ENCODE measurements around the gene GAL.

GAL gene

GRCh38 chr11:68659158-68659921, 25.0 kb upstream of the GAL start:
- DNase-seq, result no peak

- DNase-seq, result no peak
Observed at GRCh38 chr11:68660066-68660810, 24.1 kb upstream of the GAL start.

DNA sequence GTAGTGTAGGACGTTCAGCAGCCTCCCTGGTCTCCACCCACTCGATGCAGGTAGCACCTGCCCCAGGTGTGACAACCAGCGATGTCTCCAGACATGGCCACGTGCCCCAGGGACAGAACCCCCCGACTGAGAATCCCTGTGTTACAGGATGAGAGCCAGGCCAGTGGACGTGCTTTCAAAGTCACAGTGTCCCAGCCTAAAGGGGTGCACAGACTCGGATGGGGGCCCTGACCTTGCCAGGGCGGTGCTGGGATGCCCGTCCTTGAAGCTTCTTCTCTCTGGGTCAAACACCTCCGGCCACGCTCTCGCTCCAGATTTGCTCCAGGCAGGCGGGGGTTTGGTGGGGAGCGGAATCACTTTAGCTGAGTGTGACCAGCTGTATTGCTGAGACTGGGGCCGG, 23.3 kb upstream of the GAL start:
- no peak for DNase-seq

GRCh38 chr11:68661697-68662603, 22.4 kb upstream of the GAL start:
- DNase-seq, result no peak

DNA sequence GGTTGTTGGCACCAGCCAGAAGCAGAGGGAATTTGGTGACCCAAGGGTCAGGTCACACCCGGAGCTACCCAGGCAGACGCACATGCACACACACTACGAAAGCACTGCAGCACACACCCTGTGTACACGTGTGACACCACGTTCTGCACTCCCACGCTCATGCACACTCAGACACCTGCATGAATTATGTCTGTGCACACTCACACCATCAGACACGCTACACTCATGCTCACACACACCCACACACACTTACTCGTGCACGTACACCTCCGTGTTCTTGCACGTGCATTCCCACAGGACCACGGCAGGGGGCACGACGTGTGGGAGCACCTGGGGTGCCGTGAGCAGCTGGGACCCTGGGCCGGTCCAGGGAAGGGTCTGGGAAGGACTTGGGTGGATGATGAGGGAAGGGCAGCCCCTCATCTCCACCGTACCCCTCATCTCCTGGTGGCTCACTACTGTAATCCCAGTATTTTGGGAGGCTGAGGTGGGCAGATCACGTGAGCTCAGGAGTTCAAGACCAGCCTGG, 20.8 kb upstream of the GAL start:
- no peak for DNase-seq

- DNase-seq, result no peak
Observed at GRCh38 chr11:68664141-68664540, 20.2 kb upstream of the GAL start.

- no peak for DNase-seq
Observed at GRCh38 chr11:68664906-68665305, 19.4 kb upstream of the GAL start.

GRCh38 chr11:68665436-68665835, 18.9 kb upstream of the GAL start:
- no peak for DNase-seq

DNA sequence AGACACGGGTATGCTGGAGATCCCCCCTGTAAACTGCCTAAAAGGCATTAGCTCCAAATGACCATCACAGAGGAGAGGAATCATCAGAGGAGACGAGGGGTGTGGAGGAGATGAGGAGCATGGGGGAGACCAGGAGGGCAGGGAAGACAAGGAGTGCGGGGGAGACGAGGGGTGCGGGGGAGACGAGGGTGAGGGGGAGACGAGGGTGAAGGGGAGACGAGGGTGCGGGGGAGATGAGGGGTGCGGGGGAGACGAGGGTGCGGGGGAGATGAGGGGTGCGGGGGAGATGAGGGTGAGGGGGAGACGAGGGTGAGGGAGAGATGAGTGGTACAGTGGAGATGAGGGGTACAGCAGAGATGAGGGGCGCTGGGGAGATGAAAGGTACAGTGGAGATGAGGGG, 17.5 kb upstream of the GAL start:
- no peak for DNase-seq

GRCh38 chr11:68667511-68668500, 16.5 kb upstream of the GAL start:
- DNase-seq, result no peak

GRCh38 chr11:68669301-68670090, 14.8 kb upstream of the GAL start:
- no peak for DNase-seq

DNA sequence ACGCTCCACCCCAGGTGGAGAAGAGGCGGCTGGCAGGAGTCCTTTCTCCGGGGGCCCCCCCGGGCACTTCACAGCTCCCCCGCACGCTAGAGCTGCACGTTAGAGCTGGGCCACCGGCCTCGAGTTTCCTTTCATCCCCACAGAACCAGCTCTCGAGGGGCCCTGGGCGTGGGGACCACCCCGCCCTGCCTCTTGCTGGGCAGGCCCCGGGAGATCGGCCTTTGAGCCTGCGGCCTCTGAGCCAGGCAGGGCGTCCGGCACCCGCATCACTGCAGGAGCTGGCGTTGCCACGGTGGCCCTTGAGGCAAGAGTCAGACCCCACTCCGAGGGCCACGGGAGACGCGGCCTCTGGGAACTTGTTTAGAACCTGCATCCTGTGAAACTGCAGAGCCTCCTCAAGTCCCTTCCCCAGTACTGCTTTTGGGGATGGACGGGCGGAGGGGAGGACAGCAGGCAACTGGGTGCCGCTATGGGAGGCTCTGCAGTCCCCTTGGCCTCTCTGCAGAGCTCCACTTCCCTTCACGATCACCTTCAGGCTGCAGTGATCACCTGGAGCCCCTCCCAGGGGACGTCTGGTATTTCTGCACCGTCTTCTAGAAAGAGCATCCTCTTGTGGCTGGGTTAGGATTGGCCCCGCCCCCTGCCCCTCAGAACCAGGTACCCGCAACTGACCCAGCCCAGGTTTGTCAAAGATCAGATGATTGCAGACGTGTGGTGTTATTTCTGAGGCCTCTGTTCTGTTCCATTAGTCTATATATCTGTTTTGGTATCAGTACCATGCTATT, 13.9 kb upstream of the GAL start:
- no peak for DNase-seq

DNA sequence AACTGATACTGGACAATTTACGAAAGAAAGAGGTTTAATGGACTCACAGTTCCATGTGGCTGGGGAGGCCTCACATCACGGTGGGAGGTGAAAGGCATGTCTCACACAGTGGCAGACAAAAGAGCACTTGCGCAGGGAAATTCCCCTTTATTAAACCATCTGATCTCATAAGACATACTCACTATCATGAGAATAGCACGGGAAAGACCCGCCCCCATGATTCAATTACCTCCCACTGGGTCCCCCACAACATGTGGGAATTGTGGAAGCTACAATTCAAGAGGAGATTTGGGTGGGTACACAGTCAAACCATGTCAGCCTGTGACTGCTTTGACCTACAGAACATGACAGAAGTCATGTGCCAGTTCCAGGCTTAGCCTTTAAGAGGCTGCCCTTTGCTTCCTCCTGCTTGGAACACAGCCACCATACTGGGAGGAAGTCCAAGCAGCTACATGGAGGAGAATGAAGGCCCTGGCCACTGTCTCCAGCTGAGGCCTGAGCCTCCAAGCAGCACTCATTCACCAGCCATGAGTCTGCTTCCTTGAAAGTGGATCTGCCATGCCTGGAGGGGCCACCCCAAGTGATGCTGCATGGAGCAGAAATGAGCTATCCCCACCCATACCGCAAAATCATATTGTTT, 10.9 kb upstream of the GAL start:
- DNase-seq, result no peak

DNA sequence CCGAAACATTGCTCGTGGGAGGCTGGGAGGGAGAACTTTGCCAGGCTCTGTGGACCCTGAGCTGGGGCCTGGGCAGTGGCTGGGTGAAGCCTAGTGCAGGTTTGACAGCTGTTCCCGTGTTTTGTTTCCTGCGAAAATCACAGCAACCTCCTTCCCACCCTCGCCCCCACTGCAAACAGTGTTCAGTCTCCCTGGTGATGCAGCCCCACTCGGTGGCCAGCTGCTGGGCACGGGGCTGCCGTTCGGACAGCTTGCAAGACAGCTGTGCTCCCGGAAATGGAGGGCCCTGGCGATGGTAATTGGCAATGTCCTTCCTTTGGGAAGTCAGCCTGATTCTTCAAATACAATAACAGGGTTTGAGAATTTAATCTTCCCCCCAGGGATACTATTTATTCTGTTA, 10.4 kb upstream of the GAL start:
- DNase-seq, result no peak

DNA sequence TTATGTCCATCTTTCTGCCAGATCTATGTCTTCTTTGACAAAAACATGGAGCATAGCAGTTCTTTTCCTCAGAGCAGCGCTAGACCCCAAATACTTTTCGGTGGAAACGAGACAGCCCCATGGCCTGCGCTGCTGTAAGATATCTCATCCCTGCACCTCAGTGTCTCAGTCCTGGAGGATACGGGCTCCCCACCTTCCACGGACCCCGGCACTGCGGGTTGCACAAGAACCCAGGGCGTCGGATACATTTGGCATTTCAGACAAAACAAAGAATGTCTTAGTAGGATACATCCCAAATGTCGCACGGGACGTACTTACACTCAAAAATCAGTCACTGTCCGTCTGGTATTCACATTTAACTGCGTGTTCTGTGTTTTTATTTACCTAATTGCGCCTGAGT, 9.9 kb upstream of the GAL start:
- no peak for DNase-seq

DNA sequence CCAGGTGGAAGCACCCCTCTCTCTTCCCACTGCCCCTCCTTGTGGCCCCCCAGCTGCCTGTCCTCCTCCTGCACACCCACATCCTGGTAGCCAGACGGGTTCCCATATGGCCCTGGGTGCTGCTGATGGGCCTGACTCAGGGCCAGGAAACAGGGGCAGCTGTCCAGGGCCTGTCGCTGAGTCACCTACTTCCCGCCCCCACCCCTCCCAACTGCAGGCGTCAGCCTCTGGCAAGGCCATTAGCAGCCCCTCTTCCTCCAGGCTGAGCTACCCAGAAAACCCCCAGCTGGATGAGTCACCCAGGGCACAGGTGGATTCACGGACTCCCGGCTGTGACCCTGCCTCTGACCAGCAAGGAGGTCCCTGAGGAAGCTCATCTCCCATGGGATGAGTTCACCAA, 6.9 kb upstream of the GAL start:
- DNase-seq, result no peak

DNA sequence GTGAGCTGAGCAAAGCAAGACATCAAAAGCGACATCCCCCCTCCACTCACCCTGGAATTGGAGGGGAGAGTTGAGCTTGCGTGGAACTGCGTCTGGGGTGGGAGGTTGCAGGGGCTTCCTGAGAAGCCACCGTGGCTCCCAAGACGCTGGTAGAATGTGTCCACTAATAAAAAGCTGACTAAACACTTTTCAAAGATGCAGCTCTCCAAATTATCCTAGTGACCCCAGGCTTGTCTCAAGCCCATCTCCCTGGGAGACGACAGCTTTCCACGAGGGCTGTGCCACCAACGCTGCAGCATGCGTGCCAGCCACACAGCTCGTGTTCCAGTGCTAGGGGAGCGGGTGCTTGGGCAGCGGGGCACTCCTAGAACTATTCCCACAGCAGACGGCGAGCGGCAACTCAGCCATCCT, 6.3 kb upstream of the GAL start:
- DNase-seq, result no peak

- no peak for DNase-seq
Observed at GRCh38 chr11:68680541-68681231, 3.7 kb upstream of the GAL start.

DNA sequence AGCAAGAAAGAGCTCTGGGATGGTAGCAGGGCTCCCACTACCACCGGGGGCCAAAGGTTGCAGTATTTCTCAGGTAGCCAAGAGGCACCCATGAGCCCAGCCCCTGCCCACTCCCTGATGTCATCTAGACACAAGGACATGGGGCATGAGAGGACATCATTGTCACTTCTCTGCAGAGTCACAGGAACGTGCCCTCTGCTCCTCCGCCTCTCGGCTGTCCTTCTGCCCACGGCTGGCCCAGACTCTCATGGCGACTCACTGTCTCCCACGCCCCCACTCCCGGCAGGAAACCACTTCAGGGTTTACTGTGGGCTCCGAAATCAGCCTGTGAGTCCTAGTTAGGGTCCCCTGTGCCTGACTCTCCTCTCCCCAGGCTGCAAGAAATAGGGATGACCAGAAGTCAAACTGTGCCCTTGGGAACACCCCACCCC, 1.8 kb upstream of the GAL start:
- DNase-seq, result no peak

Data from stimulated activated CD4-positive, alpha-beta T cell treated with anti-CD3 and anti-CD28 coated beads, Interleukin-4, amount 100 ng/mL, for 1 hour (primary cell).